Spleen (tissue), 11 donors: Measurements from ENCODE around the gene RNF138. TPM values are rescaled to one million over a fixed set of nuclear protein-coding genes. Genes with fewer than 3 reads are reported as not detected.

ENCODE experiments used
- DNase-seq: peaks from one replicate; pipeline ENCODE4 v3.0.0-alpha.2; 2020
- H3K27ac ChIP-seq, 8 donors: fragments of 200-600 bp; sonication (generic) in 7 of 8; 1 replicate in 4 of 8; 2 replicates in 4 of 8; pipeline versions ENCODE4 v1.5.0 to v1.8.0; 2016 to 2021; ENCODE audit warnings: inconsistent platforms in 4 of 8, mild to moderate bottlenecking in 4 of 8, moderate library complexity in 1 of 8
- H3K27me3 ChIP-seq, 7 donors: fragments of 200-600 bp; sonication (generic) in 6 of 7; replicated peaks in 1 of 7; 1 replicate in 4 of 7; 2 replicates in 3 of 7; pipeline versions ENCODE4 v1.5.0 to v1.8.0; 2016 to 2021; ENCODE audit warnings: inconsistent platforms in 3 of 7, mild to moderate bottlenecking in 1 of 7
- H3K36me3 ChIP-seq, 6 donors: fragments of 200-600 bp; sonication (generic) in 5 of 6; 1 replicate in 4 of 6; 2 replicates in 2 of 6; pipeline versions ENCODE4 v1.5.0 to v1.8.0; 2016 to 2021; ENCODE audit warnings: inconsistent platforms in 2 of 6
- H3K4me1 ChIP-seq, 6 donors: fragments of 200-600 bp; sonication (generic) in 5 of 6; 1 replicate in 3 of 6; 2 replicates in 3 of 6; pipeline versions ENCODE4 v1.5.0 to v1.8.0; 2016 to 2021; ENCODE audit warnings: inconsistent platforms in 3 of 6
- H3K4me3 ChIP-seq, 8 donors: fragments of 200-600 bp; sonication (generic) in 7 of 8; 1 replicate in 4 of 8; 2 replicates in 4 of 8; pipeline versions ENCODE4 v1.5.0 to v1.8.0; 2016 to 2021; ENCODE audit warnings: inconsistent platforms in 4 of 8, mild to moderate bottlenecking in 4 of 8, moderate library complexity in 2 of 8
- H3K9me3 ChIP-seq, 8 donors: fragments of 200-600 bp; sonication (generic) in 7 of 8; 1 replicate in 4 of 8; 2 replicates in 4 of 8; pipeline versions ENCODE4 v1.5.0 to v1.8.0; 2016 to 2021; ENCODE audit warnings: inconsistent platforms in 4 of 8
- POLR2A ChIP-seq, 3 donors: fragments of 450-650 bp; IDR thresholded peaks; one replicate each; pipeline ENCODE4 v1.5.1; 2017; ENCODE audit warnings: antibody characterized with exemption in 3 of 3, mild to moderate bottlenecking in 1 of 3
- POLR2AphosphoS5 ChIP-seq, 3 donors: sonication (generic); formaldehyde crosslinking; IDR thresholded peaks; one replicate each; pipeline ENCODE4 v1.5.1; 2017; ENCODE audit warnings: antibody characterized with exemption in 3 of 3
- WGBS, 5 donors: extraction: QIAGEN DNeasy Blood & Tissue Kit in 3 of 5; methylation state at CpG; one replicate each; pipeline versions ENCODE4 v1.1.5 to v1.1.7; 2013 to 2018; 5-methylcytosine and 5-hydroxymethylcytosine counted together
- intact Hi-C: fragments of 100-400 bp; cut with DNase I; formaldehyde crosslinking; loops from one replicate; pipeline ENCODE4 v1.15.0; 2023; ENCODE audit warnings: low total_unique reads
- polyA plus RNA-seq, 3 donors: library from polyadenylated mRNA; stranded (reverse); fragments of 200-250 nt; gene quantifications; one replicate each; pipeline ENCODE4 v1.2.1, GENCODE V29; 2013
- total RNA-seq, 7 donors: library from RNA; depleted of rRNA in 3 of 7; stranded (reverse); fragments of >200 nt in 3 of 7; fragmentation: NEBNext Ultra II Directional in 4 of 7; extraction: Animal tissue kit (Norgen Biotek cat#: 25700) in 4 of 7; gene quantifications; one replicate each; pipeline versions ENCODE4 v1.1.0 to v1.2.1, GENCODE V29; 2016 to 2021
- TF ChIP-seq, protein P1 (sequence below), 11 experiments: fragments of 200-600 bp in 7 of 11; fragments of 450-650 bp in 4 of 11; sonication (generic) in 4 of 11; IDR thresholded peaks in 8 of 11; conservative IDR thresholded peaks in 3 of 11; 1 replicate in 7 of 11; 2 replicates in 4 of 11; pipeline versions ENCODE4 v1.4.0 to v1.8.0; 2016 to 2021; ENCODE audit warnings: antibody characterized with exemption in 11 of 11, inconsistent platforms in 4 of 11, mild to moderate bottlenecking in 1 of 11
- donor health status: healthy with polysubstance abuse.
- donor health status: DM: no; HTN: no; CAD: no; lungs with moderate emphysema.
- donor health status: DM: no; HTN: no; CAD: no.
- donor health status: Bipolar disorder and iron deficiency.
- donor health status: healthy.
- donor health status: DM: no; HTN: no; CAD: no.
- donor health status: DM: yes; HTN: yes; CAD: no.

Gene RNF138
- total and polyA plus RNA-seq, 10 donors = 15.9 to 57.1 (median 37.2) TPM

- peak overlapping the region in 4 of 8 donors; percentile 98 to 100 (median 100) for H3K27ac ChIP-seq
- no peaks in the 10 kb centered on the region for H3K27me3 ChIP-seq
- intact Hi-C loops = no loop called here
Observed at GRCh38 chr18:32095192-32095899, 3.7 kb downstream of the RNF138 start.

GRCh38 chr18:32095900-32096229, 4.2 kb downstream of the RNF138 start:
- H3K36me3 ChIP-seq = peaks cover 0 to 52% (median 8%) of the 10 kb centered on the region in 6 donors
- TF ChIP-seq, protein P1, sequence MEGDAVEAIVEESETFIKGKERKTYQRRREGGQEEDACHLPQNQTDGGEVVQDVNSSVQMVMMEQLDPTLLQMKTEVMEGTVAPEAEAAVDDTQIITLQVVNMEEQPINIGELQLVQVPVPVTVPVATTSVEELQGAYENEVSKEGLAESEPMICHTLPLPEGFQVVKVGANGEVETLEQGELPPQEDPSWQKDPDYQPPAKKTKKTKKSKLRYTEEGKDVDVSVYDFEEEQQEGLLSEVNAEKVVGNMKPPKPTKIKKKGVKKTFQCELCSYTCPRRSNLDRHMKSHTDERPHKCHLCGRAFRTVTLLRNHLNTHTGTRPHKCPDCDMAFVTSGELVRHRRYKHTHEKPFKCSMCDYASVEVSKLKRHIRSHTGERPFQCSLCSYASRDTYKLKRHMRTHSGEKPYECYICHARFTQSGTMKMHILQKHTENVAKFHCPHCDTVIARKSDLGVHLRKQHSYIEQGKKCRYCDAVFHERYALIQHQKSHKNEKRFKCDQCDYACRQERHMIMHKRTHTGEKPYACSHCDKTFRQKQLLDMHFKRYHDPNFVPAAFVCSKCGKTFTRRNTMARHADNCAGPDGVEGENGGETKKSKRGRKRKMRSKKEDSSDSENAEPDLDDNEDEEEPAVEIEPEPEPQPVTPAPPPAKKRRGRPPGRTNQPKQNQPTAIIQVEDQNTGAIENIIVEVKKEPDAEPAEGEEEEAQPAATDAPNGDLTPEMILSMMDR (IDR thresholded peaks at IDR 0.05 in 8 of 11, conservative IDR thresholded peaks at IDR 0.05 in 3 of 11) = no peak
- WGBS, 5 donors = 63 to 81% (median 70%) methylated on average over 4 of the region's 4 CpGs
- H3K27ac ChIP-seq = peak overlapping the region in 2 of 8 donors; percentile 22 to 34
- intact Hi-C loops = no loop called here
- H3K9me3 ChIP-seq = no peaks in the 10 kb centered on the region
- H3K27me3 ChIP-seq = no peaks in the 10 kb centered on the region
- no peak overlapping the region for H3K4me3 ChIP-seq
- peaks cover 31 to 85% (median 74%) of the 10 kb centered on the region in 6 donors for H3K4me1 ChIP-seq
- no peak for DNase-seq

More at GRCh38 chr18:32095192-32095899, 3.7 kb downstream of the RNF138 start:
- WGBS, 5 donors = 71 to 81% (median 76%) methylated on average over 7 of the region's 7 CpGs
- peaks cover 0 to 47% (median 7%) of the 10 kb centered on the region in 6 donors for H3K36me3 ChIP-seq
- TF ChIP-seq POLR2AphosphoS5 (IDR thresholded peaks at IDR 0.05) (no peak), POLR2A (IDR thresholded peaks at IDR 0.05) (no peak)
- TF ChIP-seq, protein P1 (IDR thresholded peaks at IDR 0.05 in 8 of 11, conservative IDR thresholded peaks at IDR 0.05 in 3 of 11) = no peak
- peaks cover 31 to 85% (median 76%) of the 10 kb centered on the region in 6 donors for H3K4me1 ChIP-seq
- DNase-seq = no peak
- no peaks in the 10 kb centered on the region for H3K9me3 ChIP-seq
- peak overlapping the region in 1 of 8 donors; percentile 98 for H3K4me3 ChIP-seq

DNA sequence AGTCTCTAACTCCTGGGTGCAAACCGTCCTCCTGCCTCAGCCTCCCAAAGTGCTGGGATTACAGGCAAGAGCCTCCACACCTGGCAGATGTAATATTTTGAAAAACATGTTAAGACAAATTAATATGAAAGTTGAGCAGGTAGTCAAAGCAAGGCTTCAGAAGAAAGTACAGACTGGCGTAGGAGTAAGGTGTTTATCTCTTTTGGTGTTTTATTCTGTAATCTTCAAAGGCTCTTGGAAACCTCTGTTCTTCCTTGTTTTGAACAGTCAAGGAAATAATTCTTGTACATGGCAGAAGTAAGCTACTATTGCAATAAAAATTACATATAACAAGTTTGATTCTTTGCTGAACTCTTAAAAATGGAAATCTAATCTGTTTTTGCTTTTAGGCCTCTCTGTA, 5.3 kb downstream of the RNF138 start:
- intact Hi-C loops = no loop called here
- TF ChIP-seq POLR2A (IDR thresholded peaks at IDR 0.05) (no peak), POLR2AphosphoS5 (IDR thresholded peaks at IDR 0.05) (no peak)
- TF ChIP-seq, protein P1 (IDR thresholded peaks at IDR 0.05 in 8 of 11, conservative IDR thresholded peaks at IDR 0.05 in 3 of 11) = no peak
- Histone ChIP-seq H3K36me3 (peaks cover 0 to 56% (median 8%) of the 10 kb centered on the region in 6 donors), H3K27ac (peak overlapping the region in 3 of 8 donors; percentile 22 to 37 (median 34)), H3K4me3 (no peak overlapping the region), H3K9me3 (no peaks in the 10 kb centered on the region), H3K4me1 (peaks cover 27 to 87% (median 67%) of the 10 kb centered on the region in 6 donors), H3K27me3 (no peaks in the 10 kb centered on the region)
- no peak for DNase-seq
- 65 to 88% (median 72%) methylated on average over 2 of the region's 2 CpGs for WGBS, 5 donors

- H3K27ac ChIP-seq = no peak overlapping the region
- no peak for DNase-seq
- no peaks in the 10 kb centered on the region for H3K9me3 ChIP-seq
- peaks cover 0 to 64% (median 2%) of the 10 kb centered on the region in 6 donors for H3K36me3 ChIP-seq
- TF ChIP-seq, protein P1 (IDR thresholded peaks at IDR 0.05 in 8 of 11, conservative IDR thresholded peaks at IDR 0.05 in 3 of 11) = no peak
- TF ChIP-seq POLR2AphosphoS5 (IDR thresholded peaks at IDR 0.05) (no peak), POLR2A (IDR thresholded peaks at IDR 0.05) (no peak)
- H3K4me1 ChIP-seq = peaks cover 8 to 93% (median 27%) of the 10 kb centered on the region in 6 donors
- no peaks in the 10 kb centered on the region for H3K27me3 ChIP-seq
- intact Hi-C loops = no loop called here
- H3K4me3 ChIP-seq = no peak overlapping the region
- WGBS, 5 donors = 80 to 96% (median 87%) methylated on average over 2 of the region's 2 CpGs
Observed at GRCh38 chr18:32104516-32104915, 12.8 kb downstream of the RNF138 start.
